GM12891 (cell line): ENCODE data around the gene TRIO.

Experiments used
- PAX5 ChIP-seq: IDR thresholded peaks from 2 replicates; pipeline ENCODE4 v1.6.1; 2011; ENCODE audit warnings: low read length, moderate library complexity, mild to moderate bottlenecking; ENCODE audit not compliant: insufficient read depth, severe bottlenecking
- POLR2A ChIP-seq: IDR thresholded peaks from 2 replicates; pipeline ENCODE4 v1.6.1; 2011; ENCODE audit warnings: low read depth, low read length, control low read depth
- POLR2AphosphoS5 ChIP-seq: IDR thresholded peaks from 2 replicates; pipeline ENCODE4 v1.6.1; 2011; ENCODE audit warnings: low read depth, low read length, control low read depth
- POU2F2 ChIP-seq: IDR thresholded peaks from 2 replicates; pipeline ENCODE4 v1.6.1; 2011; ENCODE audit warnings: low read depth, mild to moderate bottlenecking, control low read depth, low read length, moderate library complexity
- SPI1 ChIP-seq: IDR thresholded peaks from 2 replicates; pipeline ENCODE4 v1.6.1; 2011; ENCODE audit warnings: low read depth, low read length, control low read depth
- TAF1 ChIP-seq: IDR thresholded peaks from 2 replicates; pipeline ENCODE4 v1.6.1; 2011; ENCODE audit warnings: low read depth, low read length, control low read depth

DNA sequence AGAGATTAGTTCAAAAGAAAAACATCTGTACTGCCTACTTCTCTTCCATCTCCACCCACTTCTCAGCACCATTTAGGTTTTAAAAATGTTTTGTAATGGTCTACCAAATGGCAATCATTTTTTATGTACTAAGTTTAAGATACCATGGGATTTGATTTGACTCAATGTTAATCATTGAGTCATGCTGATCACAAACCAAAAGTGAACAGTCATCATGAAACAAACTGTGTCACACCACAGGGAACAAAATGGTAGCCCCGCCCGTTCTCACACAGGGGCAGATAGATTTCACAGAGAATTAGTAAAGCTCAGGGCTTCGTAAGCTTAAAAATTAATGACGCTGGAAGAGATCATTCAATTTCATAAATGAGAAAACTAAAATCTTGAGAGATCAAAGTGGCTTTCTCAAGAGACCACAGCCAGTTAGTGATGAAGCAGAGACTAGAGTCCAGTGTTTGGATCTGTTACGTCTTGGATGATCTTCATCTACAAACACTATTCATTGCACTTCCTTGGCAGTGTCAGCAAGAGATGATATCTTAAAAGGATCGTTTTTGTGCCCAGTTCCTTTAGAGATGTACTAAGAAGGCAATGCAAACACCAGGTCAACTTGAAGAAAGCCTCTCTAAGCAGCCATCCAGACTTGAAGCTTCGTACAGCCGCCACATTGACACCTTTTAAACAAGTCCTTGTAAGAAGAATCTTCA lies 33.9 kb upstream of the TRIO start:
- no peak for TF ChIP-seq POLR2AphosphoS5
- TF ChIP-seq POLR2A, result no peak
- no peak for TF ChIP-seq PAX5
- TF ChIP-seq TAF1, result no peak
- TF ChIP-seq POU2F2, result no peak
- no peak for TF ChIP-seq SPI1
